HEK293T (cell line): Measurements from ENCODE around the gene UNC79.

Source experiments
- BHLHE40 ChIP-seq: fragments of 450-650 bp; IDR thresholded peaks from 2 replicates; pipeline ENCODE4 v1.6.1; 2016; ENCODE audit warnings: mild to moderate bottlenecking, moderate library complexity, borderline replicate concordance
- CTBP1 ChIP-seq: fragments of 450-650 bp; IDR thresholded peaks from 2 replicates; pipeline ENCODE4 v1.6.1; 2016; ENCODE audit warnings: borderline replicate concordance
- ELF4 ChIP-seq: fragments of 450-650 bp; IDR thresholded peaks from 2 replicates; pipeline ENCODE4 v1.6.1; 2017; ENCODE audit warnings: antibody characterized with exemption
- FOXK2 ChIP-seq: fragments of 450-650 bp; IDR thresholded peaks from 2 replicates; pipeline ENCODE4 v1.6.1; 2016; ENCODE audit warnings: mild to moderate bottlenecking
- FOXM1 ChIP-seq: fragments of 450-650 bp; IDR thresholded peaks from 2 replicates; pipeline ENCODE4 v1.6.1; 2017; ENCODE audit warnings: mild to moderate bottlenecking, borderline replicate concordance
- HDGF ChIP-seq: fragments of 450-650 bp; IDR thresholded peaks from 2 replicates; pipeline ENCODE4 v1.6.1; 2017; ENCODE audit warnings: antibody characterized with exemption, borderline replicate concordance
- L3MBTL2 ChIP-seq: fragments of 450-650 bp; conservative IDR thresholded peaks from 2 replicates; pipeline ENCODE4 v1.6.1; 2016; ENCODE audit warnings: mild to moderate bottlenecking
- LEF1 ChIP-seq: fragments of 450-650 bp; IDR thresholded peaks from 2 replicates; pipeline ENCODE4 v1.6.1; 2017; ENCODE audit warnings: mild to moderate bottlenecking, borderline replicate concordance
- NFRKB ChIP-seq: fragments of 450-650 bp; IDR thresholded peaks from 2 replicates; pipeline ENCODE4 v1.6.1; 2016; ENCODE audit warnings: mild to moderate bottlenecking, moderate library complexity
- SP1 ChIP-seq: fragments of 450-650 bp; IDR thresholded peaks from 2 replicates; pipeline ENCODE4 v1.6.1; 2017
- SUZ12 ChIP-seq: fragments of 450-650 bp; IDR thresholded peaks from 2 replicates; pipeline ENCODE4 v1.6.1; 2016; ENCODE audit warnings: mild to moderate bottlenecking
- TARDBP ChIP-seq: fragments of 450-650 bp; IDR thresholded peaks from 2 replicates; pipeline ENCODE4 v1.6.1; 2016
- ZNF384 ChIP-seq: fragments of 450-650 bp; IDR thresholded peaks from 2 replicates; pipeline ENCODE4 v1.6.1; 2016
- TF ChIP-seq, protein P1 (sequence below): fragments of 450-650 bp; IDR thresholded peaks from 2 replicates; pipeline ENCODE4 v1.6.1; 2016

DNA sequence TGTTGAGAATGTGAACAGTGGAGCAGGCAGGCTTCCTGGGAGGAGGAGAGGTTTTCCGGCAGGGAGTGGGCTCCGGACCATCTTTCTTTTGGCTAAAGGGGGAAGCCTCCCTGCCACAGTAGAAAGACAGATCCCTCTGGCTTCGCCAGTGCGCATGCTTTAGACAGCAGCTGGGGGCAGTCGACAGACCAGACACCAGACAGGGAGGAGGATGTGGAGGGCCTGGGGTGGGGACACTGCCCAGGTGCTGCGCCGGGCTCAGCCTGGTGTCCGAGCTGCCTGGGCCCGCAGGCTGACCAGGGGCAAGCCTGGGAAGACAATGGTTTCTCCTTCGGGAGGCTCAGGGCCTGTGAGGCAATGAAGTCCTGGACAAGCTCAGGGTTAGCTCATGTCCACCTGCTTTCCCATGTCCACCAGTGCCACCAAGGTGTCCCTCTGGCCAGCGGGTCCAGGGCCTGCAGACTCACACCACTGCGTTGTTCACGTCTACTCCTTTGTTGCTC, 290.3 kb downstream of the UNC79 start:
- no peak for TF ChIP-seq BHLHE40
- no peak for TF ChIP-seq L3MBTL2
- no peak for TF ChIP-seq SP1
- no peak for TF ChIP-seq TARDBP
- TF ChIP-seq NFRKB, result no peak
- TF ChIP-seq FOXM1, result no peak
- TF ChIP-seq FOXK2, result no peak
- TF ChIP-seq CTBP1, result no peak
- TF ChIP-seq HDGF, result no peak
- TF ChIP-seq, protein P1, sequence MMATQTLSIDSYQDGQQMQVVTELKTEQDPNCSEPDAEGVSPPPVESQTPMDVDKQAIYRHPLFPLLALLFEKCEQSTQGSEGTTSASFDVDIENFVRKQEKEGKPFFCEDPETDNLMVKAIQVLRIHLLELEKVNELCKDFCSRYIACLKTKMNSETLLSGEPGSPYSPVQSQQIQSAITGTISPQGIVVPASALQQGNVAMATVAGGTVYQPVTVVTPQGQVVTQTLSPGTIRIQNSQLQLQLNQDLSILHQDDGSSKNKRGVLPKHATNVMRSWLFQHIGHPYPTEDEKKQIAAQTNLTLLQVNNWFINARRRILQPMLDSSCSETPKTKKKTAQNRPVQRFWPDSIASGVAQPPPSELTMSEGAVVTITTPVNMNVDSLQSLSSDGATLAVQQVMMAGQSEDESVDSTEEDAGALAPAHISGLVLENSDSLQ, result no peak
- TF ChIP-seq LEF1, result no peak
- TF ChIP-seq ZNF384, result no peak
- TF ChIP-seq ELF4, result no peak
- TF ChIP-seq SUZ12, result no peak
